ENCODE measurements around the gene SLIRP. TPM values are rescaled to one million over a fixed set of nuclear protein-coding genes. Genes with fewer than 3 reads are reported as not detected.
A peak's percentile ranks its signal among the peaks of the same experiment; 100 is the strongest.

The SLIRP gene
- total RNA-seq, 1 donor from 2014 or later: 519 TPM

DNA sequence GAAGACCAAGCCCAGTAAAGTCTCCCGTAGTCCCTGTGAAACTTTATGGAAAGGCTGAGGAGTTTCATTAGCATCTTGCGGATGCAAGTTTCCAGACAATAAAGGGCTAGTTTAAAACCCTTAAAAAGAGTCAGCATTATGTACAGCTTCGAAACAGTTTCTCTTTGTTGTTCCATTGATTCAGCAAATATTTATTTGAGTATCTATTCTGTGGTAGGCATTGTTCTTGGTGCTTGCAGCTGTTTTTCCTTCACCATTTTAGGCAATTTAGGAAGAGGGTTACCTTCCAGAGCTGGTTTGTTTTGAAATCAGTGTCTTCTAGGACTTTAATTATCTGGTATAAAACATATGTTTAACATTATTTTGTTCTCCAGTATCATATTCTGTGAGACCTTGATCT is 1.5 kb downstream of the SLIRP start:
- peak overlapping the region; percentile 99 for H3K4me3 Mint-ChIP-seq
- H3K27ac ChIP-seq: no peak overlapping the region
- H3F3A ChIP-seq (ENCODE audit: low read depth): peaks cover 12% of the 10 kb centered on the region
- DNase-seq (ENCODE audit: low spot score): no peak
- peak overlapping the region; percentile 96 for H3K4me2 ChIP-seq
- H3K27me3 ChIP-seq: no peaks in the 10 kb centered on the region
- no peaks in the 10 kb centered on the region for H3K36me3 Mint-ChIP-seq
- no peaks in the 10 kb centered on the region for H3K27me3 Mint-ChIP-seq (ENCODE audit: insufficient read depth, low read depth)
- H2AFZ ChIP-seq (replicated peaks): no peak overlapping the region
- peaks cover 13% of the 10 kb centered on the region for H3K4me1 ChIP-seq
- peak overlapping the region; percentile 96 for H3K4me3 ChIP-seq
- H4K20me1 ChIP-seq (ENCODE audit: low read depth): peaks cover 39% of the 10 kb centered on the region
- TF ChIP-seq EZH2phosphoT487 (IDR thresholded peaks at IDR 0.05): no peak
- TF ChIP-seq CTCF (IDR thresholded peaks at IDR 0.05): no peak
- TF ChIP-seq EZH2 (IDR thresholded peaks at IDR 0.05): no peak
- H3K79me2 ChIP-seq (ENCODE audit: low read depth): peaks cover 97% of the 10 kb centered on the region
- no peaks in the 10 kb centered on the region for H3K9me3 ChIP-seq (ENCODE audit: low read depth)
- peaks cover 19% of the 10 kb centered on the region for H3K4me1 Mint-ChIP-seq
- H3K9ac ChIP-seq: peak overlapping the region; percentile 94
- H3K27ac Mint-ChIP-seq: no peak overlapping the region
- H3K9me3 Mint-ChIP-seq: no peaks in the 10 kb centered on the region
- peaks cover 10% of the 10 kb centered on the region for H3K36me3 ChIP-seq

DNA sequence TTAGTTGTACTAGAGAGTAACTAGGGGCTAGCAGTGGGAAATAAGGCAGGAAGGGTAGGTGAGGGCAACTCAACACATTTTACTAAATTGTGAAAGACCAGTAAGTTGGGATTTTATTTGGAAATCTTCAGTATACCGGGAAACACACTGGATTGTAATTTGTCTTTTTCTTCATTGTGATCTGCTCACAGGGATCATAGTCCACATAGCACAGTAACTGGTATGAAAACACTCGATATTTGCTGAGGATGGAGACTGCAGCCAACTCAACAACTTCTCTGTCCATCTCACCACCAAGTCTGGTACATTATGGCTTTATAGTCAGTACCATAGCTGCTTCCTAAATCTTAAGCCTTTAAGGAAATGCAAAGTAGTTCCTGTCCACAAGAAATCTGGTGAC is 2.5 kb downstream of the SLIRP start:
- no peak overlapping the region for H3K27ac Mint-ChIP-seq
- no peak for DNase-seq (ENCODE audit: low spot score)
- H3K79me2 ChIP-seq (ENCODE audit: low read depth): peaks cover 98% of the 10 kb centered on the region
- no peak overlapping the region for H3K27ac ChIP-seq
- no peak overlapping the region for H3K9ac ChIP-seq
- no peaks in the 10 kb centered on the region for H3K27me3 ChIP-seq
- no peak overlapping the region for H2AFZ ChIP-seq (replicated peaks)
- no peak overlapping the region for H3K4me3 ChIP-seq
- TF ChIP-seq CTCF (IDR thresholded peaks at IDR 0.05): no peak
- TF ChIP-seq EZH2 (IDR thresholded peaks at IDR 0.05): no peak
- no peak for TF ChIP-seq EZH2phosphoT487 (IDR thresholded peaks at IDR 0.05)
- peaks cover 11% of the 10 kb centered on the region for H3K36me3 ChIP-seq
- H3K4me1 ChIP-seq: peaks cover 13% of the 10 kb centered on the region
- H3K27me3 Mint-ChIP-seq (ENCODE audit: insufficient read depth, low read depth): no peaks in the 10 kb centered on the region
- peaks cover 47% of the 10 kb centered on the region for H4K20me1 ChIP-seq (ENCODE audit: low read depth)
- peaks cover 19% of the 10 kb centered on the region for H3K4me1 Mint-ChIP-seq
- H3F3A ChIP-seq (ENCODE audit: low read depth): peaks cover 15% of the 10 kb centered on the region
- H3K9me3 ChIP-seq (ENCODE audit: low read depth): no peaks in the 10 kb centered on the region
- H3K4me2 ChIP-seq: peak overlapping the region; percentile 96
- no peaks in the 10 kb centered on the region for H3K9me3 Mint-ChIP-seq
- H3K4me3 Mint-ChIP-seq: no peak overlapping the region
- H3K36me3 Mint-ChIP-seq: peaks cover 7% of the 10 kb centered on the region

- Histone ChIP-seq H3F3A (ENCODE audit: low read depth) (peaks cover 31% of the 10 kb centered on the region), H3K9me3 (ENCODE audit: low read depth) (no peaks in the 10 kb centered on the region), H3K79me2 (ENCODE audit: low read depth) (peaks cover 57% of the 10 kb centered on the region), H3K9ac (no peak overlapping the region), H4K20me1 (ENCODE audit: low read depth) (peaks cover 22% of the 10 kb centered on the region), H3K4me2 (no peak overlapping the region), H3K27ac (no peak overlapping the region), H2AFZ (replicated peaks) (no peak overlapping the region), H3K4me3 (no peak overlapping the region), H3K27me3 (no peaks in the 10 kb centered on the region), H3K36me3 (peaks cover 23% of the 10 kb centered on the region), H3K4me1 (no peaks in the 10 kb centered on the region)
- H3K4me3 Mint-ChIP-seq: no peak overlapping the region
- peaks cover 23% of the 10 kb centered on the region for H3K36me3 Mint-ChIP-seq
- TF ChIP-seq CTCF (IDR thresholded peaks at IDR 0.05) (no peak), EZH2phosphoT487 (IDR thresholded peaks at IDR 0.05) (no peak), EZH2 (IDR thresholded peaks at IDR 0.05) (no peak)
- H3K9me3 Mint-ChIP-seq: no peaks in the 10 kb centered on the region
- no peak overlapping the region for H3K27ac Mint-ChIP-seq
- H3K27me3 Mint-ChIP-seq (ENCODE audit: insufficient read depth, low read depth): no peaks in the 10 kb centered on the region
- DNase-seq (ENCODE audit: low spot score): no peak
- no peaks in the 10 kb centered on the region for H3K4me1 Mint-ChIP-seq
Observed at GRCh38 chr14:77714926-77715325, 7.0 kb downstream of the SLIRP start.
